ENCODE results near the gene ELFN1. TPM values are rescaled to one million over a fixed set of nuclear protein-coding genes. Genes with fewer than 3 reads are reported as not detected.

ELFN1 gene
- total and polyA plus RNA-seq, 2 donors (not counting 3 experiments of a cell fraction or from before 2014, with no cell fraction given) = 0.37 to 1.0 TPM

DNA sequence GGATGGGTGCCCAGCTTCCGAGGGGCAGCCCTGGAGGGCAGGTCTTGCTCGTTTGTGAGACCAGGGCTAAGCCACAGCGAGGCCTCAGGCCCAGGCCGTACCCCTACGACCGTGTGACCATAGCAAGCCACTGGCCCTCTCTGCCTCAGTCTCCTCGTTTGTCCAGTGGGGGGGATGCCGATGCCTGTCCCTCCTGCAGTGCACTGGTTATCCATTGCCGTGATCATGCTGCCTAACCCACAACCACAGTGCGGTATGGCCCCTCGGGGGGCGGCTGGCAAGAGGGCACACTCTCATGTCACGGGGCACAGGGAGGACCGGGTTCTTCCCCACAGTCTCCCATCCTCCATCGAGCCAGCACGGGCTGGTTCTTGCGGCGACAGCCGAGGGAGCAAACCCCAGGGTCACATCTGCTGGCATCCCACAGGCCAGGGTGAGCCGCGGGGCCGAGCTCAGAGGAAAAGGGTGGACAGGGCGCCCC, 80.5 kb downstream of the ELFN1 start:
- Histone ChIP-seq H3K79me2 (ENCODE audit: control insufficient read depth, insufficient read depth, low read length) (no peaks in the 10 kb centered on the region), H4K20me1 (replicated peaks; ENCODE audit: control insufficient read depth, extremely low read depth, insufficient read depth, low read length) (no peaks in the 10 kb centered on the region), H3K27ac (ENCODE audit: insufficient read depth, low read depth, low read length) (no peak overlapping the region), H3K36me3 (ENCODE audit: control insufficient read depth in 2 of 2, extremely low read depth in 1 of 2, insufficient read depth in 2 of 2, low read length in 2 of 2) (no peaks in the 10 kb centered on the region), H3K9me3 (replicated peaks; ENCODE audit: control insufficient read depth, insufficient read depth, low read length) (no peaks in the 10 kb centered on the region), H3K27me3 (ENCODE audit: control insufficient read depth in 2 of 2, insufficient read depth in 2 of 2, low read length in 2 of 2) (peaks cover 0 to 3% of the 10 kb centered on the region in 2 experiments), H3K4me1 (ENCODE audit: control insufficient read depth, extremely low read depth, insufficient read depth, low read length) (no peaks in the 10 kb centered on the region), H3K9ac (replicated peaks; ENCODE audit: extremely low read depth, insufficient read depth, low read length) (no peak overlapping the region), H3K9me1 (replicated peaks; ENCODE audit: control insufficient read depth, extremely low read depth, insufficient read depth, low read length) (no peaks in the 10 kb centered on the region), H3K4me3 (replicated peaks in 1 of 3; ENCODE audit: insufficient read depth in 1 of 3, low read depth in 1 of 3, low read length in 3 of 3) (no peak overlapping the region), H2AFZ (ENCODE audit: low read depth, low read length) (no peak overlapping the region), H3K4me2 (ENCODE audit: insufficient read depth, low read length) (no peak overlapping the region)
- DNase-seq (ENCODE audit: low read depth, low spot score) = no peak
- dilution Hi-C loops (cut with MboI; ENCODE audit: extremely low pct_ligation_motif_present, low sequenced_read_pairs) (no loop called here), intact Hi-C loops (cut with micrococcal nuclease) (no loop called here)
- BruUV-seq (replicated peaks) = no TSS peak
- FAIRE-seq = no peak
- POLR2A ChIA-PET = no interaction called here
- TF ChIP-seq, protein P1, sequence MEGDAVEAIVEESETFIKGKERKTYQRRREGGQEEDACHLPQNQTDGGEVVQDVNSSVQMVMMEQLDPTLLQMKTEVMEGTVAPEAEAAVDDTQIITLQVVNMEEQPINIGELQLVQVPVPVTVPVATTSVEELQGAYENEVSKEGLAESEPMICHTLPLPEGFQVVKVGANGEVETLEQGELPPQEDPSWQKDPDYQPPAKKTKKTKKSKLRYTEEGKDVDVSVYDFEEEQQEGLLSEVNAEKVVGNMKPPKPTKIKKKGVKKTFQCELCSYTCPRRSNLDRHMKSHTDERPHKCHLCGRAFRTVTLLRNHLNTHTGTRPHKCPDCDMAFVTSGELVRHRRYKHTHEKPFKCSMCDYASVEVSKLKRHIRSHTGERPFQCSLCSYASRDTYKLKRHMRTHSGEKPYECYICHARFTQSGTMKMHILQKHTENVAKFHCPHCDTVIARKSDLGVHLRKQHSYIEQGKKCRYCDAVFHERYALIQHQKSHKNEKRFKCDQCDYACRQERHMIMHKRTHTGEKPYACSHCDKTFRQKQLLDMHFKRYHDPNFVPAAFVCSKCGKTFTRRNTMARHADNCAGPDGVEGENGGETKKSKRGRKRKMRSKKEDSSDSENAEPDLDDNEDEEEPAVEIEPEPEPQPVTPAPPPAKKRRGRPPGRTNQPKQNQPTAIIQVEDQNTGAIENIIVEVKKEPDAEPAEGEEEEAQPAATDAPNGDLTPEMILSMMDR (IDR thresholded peaks at IDR 0.05; ENCODE audit: extremely low read depth in 1 of 2, insufficient read depth in 1 of 2, low read depth in 1 of 2, low read length in 2 of 2) = no peak
- TF ChIP-seq EZH2 (IDR thresholded peaks at IDR 0.05; ENCODE audit: borderline replicate concordance, low read depth, low read length, severe bottlenecking) (no peak), JUN (IDR thresholded peaks at IDR 0.05; ENCODE audit: borderline replicate concordance, insufficient read depth, insufficient read length, low read depth) (no peak), FOS (IDR thresholded peaks at IDR 0.05; ENCODE audit: borderline replicate concordance, insufficient read depth, low read length) (no peak), MYC (IDR thresholded peaks at IDR 0.05; ENCODE audit: low read depth, low read length) (no peak), GATA2 (IDR thresholded peaks at IDR 0.05; ENCODE audit: insufficient read depth, insufficient read length, low read depth, low read length) (no peak), POLR2AphosphoS5 (IDR thresholded peaks at IDR 0.05; ENCODE audit: insufficient read depth, low read depth, low read length) (no peak)
- TF ChIP-seq, protein P2, sequence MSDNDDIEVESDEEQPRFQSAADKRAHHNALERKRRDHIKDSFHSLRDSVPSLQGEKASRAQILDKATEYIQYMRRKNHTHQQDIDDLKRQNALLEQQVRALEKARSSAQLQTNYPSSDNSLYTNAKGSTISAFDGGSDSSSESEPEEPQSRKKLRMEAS (IDR thresholded peaks at IDR 0.05; ENCODE audit: insufficient read depth, insufficient read length) = no peak
- CTCF ChIA-PET = no interaction called here

Data from endothelial cell of umbilical vein (primary cell).